HepG2 (cell line): ENCODE data around the gene LSM14B. TPM values are rescaled to one million over a fixed set of nuclear protein-coding genes. Genes with fewer than 3 reads are reported as not detected.

ENCODE experiments used
- DMAP1 ChIP-seq: IDR thresholded peaks from 2 replicates; pipeline ENCODE4 v1.6.1; 2016
- GPN1 ChIP-seq: sonication (generic); formaldehyde crosslinking; IDR thresholded peaks from 2 replicates; pipeline ENCODE4 v1.5.1; 2020; ENCODE audit warnings: missing genetic modification reagents, borderline replicate concordance
- GZF1 ChIP-seq: sonication (generic); formaldehyde crosslinking; IDR thresholded peaks from 2 replicates; pipeline ENCODE4 v1.5.1; 2020; ENCODE audit warnings: mild to moderate bottlenecking, missing genetic modification reagents
- HDAC2 ChIP-seq: sonication (generic); formaldehyde crosslinking; IDR thresholded peaks from 2 replicates; pipeline ENCODE4 v1.4.0; 2020; ENCODE audit warnings: missing genetic modification reagents
- NBN ChIP-seq: fragments of 450-650 bp; conservative IDR thresholded peaks from 2 replicates; pipeline ENCODE4 v1.6.1; 2017
- POLR2AphosphoS2 ChIP-seq: IDR thresholded peaks from 2 replicates; pipeline ENCODE4 v1.6.1; 2011; ENCODE audit warnings: low read depth, low read length, improper control_type of control experiment
- RNF2 ChIP-seq: fragments of 450-650 bp; conservative IDR thresholded peaks from 2 replicates; pipeline ENCODE4 v1.6.1; 2016; ENCODE audit warnings: low read depth
- SOX5 ChIP-seq: IDR thresholded peaks from 2 replicates; pipeline ENCODE4 v1.6.1; 2016; ENCODE audit warnings: borderline replicate concordance
- SSRP1 ChIP-seq: IDR thresholded peaks from 2 replicates; pipeline ENCODE4 v1.6.1; 2016; ENCODE audit warnings: control low read depth
- ZNF230 ChIP-seq: sonication (generic); formaldehyde crosslinking; IDR thresholded peaks from 2 replicates; pipeline ENCODE4 v1.4.0; 2020; ENCODE audit warnings: mild to moderate bottlenecking, missing genetic modification reagents
- ZNF777 ChIP-seq: sonication (generic); formaldehyde crosslinking; IDR thresholded peaks from 2 replicates; pipeline ENCODE4 v1.4.0; 2020; ENCODE audit warnings: missing genetic modification reagents
- polyA plus RNA-seq, 8 experiments: library from polyadenylated mRNA; depleted of rRNA in 3 of 8; stranded (reverse) in 7 of 8; unstranded in 1 of 8; fragments of >200 nt; fragmentation: Illumina TruSeq in 4 of 8; extraction: Trizol in 4 of 8; gene quantifications; 2 replicates each; pipeline versions ENCODE4 v1.2.1 to v1.2.3, GENCODE V29; 2011 to 2016; ENCODE audit warnings: low read depth in 4 of 8, missing spikeins in 1 of 8, mixed read lengths in 1 of 8; ENCODE audit not compliant: insufficient read depth in 1 of 8
- total RNA-seq, 5 experiments: library from RNA; depleted of rRNA; stranded (reverse); fragments of >200 nt; fragmentation: Illumina TruSeq; extraction: Trizol; gene quantifications; 2 replicates each; pipeline ENCODE4 v1.2.3, GENCODE V29; 2016; ENCODE audit warnings: low read depth in 1 of 5
- TF ChIP-seq, protein P1 (sequence below), 2 experiments: fragments of 450-650 bp in 1 of 2; sonication (generic) in 1 of 2; formaldehyde crosslinking in 1 of 2; IDR thresholded peaks; 2 replicates each; pipeline versions ENCODE4 v1.6.1 to v1.8.0; 2016 to 2022; ENCODE audit warnings: antibody characterized with exemption in 1 of 2, mild to moderate bottlenecking in 1 of 2, missing genetic modification reagents in 1 of 2
- TF ChIP-seq, protein P2 (sequence below): sonication (generic); formaldehyde crosslinking; IDR thresholded peaks from 2 replicates; pipeline ENCODE4 v1.4.0; 2020; ENCODE audit warnings: missing genetic modification reagents
- TF ChIP-seq, protein P3 (sequence below): sonication (generic); formaldehyde crosslinking; IDR thresholded peaks from 2 replicates; pipeline ENCODE4 v1.5.0; 2020; ENCODE audit warnings: mild to moderate bottlenecking, missing genetic modification reagents, moderate library complexity
- TF ChIP-seq, protein P4 (sequence below): sonication (generic); formaldehyde crosslinking; IDR thresholded peaks from 2 replicates; pipeline ENCODE4 v1.4.0; 2020; ENCODE audit warnings: mild to moderate bottlenecking, missing genetic modification reagents

The LSM14B gene
- total and polyA plus RNA-seq, 2 of the 13 experiments (the other 11 are each of a cell fraction or from before 2014, with no cell fraction given): 43.3 to 79.2 TPM

DNA sequence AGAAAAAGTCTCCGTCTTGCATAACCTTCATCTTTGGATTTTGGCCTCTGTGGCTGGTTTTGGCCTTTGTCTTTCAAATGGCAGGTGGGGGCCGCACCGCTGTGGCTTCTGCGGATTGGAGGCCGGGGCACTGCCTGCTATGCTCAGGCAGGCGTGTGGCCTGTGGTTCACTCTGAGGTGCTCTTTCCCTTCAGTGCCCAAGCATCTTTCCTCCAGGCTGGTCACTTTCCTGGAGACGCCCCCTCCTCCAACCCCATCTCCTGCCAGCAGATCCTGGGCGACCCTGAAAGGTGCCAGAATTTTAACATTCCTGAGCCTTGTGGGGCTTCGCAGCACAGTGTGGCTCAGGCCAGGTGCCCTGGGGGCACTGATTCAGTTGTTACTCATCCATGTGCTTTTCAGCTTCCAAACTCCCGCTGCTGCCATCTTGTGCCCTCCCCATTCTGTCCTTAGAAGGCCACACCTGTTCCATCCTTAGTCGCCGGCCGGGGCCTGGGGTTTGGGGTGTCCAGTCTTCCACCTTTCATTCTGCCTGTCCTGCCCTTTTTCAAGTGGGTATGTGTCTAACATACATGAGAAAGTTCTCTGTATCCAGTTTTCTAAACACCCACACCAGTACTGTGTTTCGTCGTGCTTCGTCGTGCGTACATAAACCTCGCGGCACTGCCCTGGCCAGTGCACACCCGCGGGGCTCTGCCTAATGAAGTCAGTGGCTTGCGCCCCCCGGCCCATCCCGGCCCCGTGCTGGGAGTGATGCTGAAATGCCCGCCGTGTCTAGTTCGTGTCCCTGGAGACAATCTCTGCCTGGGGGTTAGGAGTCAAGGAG is 33.4 kb downstream of the LSM14B start (continued):
- TF ChIP-seq, protein P1, sequence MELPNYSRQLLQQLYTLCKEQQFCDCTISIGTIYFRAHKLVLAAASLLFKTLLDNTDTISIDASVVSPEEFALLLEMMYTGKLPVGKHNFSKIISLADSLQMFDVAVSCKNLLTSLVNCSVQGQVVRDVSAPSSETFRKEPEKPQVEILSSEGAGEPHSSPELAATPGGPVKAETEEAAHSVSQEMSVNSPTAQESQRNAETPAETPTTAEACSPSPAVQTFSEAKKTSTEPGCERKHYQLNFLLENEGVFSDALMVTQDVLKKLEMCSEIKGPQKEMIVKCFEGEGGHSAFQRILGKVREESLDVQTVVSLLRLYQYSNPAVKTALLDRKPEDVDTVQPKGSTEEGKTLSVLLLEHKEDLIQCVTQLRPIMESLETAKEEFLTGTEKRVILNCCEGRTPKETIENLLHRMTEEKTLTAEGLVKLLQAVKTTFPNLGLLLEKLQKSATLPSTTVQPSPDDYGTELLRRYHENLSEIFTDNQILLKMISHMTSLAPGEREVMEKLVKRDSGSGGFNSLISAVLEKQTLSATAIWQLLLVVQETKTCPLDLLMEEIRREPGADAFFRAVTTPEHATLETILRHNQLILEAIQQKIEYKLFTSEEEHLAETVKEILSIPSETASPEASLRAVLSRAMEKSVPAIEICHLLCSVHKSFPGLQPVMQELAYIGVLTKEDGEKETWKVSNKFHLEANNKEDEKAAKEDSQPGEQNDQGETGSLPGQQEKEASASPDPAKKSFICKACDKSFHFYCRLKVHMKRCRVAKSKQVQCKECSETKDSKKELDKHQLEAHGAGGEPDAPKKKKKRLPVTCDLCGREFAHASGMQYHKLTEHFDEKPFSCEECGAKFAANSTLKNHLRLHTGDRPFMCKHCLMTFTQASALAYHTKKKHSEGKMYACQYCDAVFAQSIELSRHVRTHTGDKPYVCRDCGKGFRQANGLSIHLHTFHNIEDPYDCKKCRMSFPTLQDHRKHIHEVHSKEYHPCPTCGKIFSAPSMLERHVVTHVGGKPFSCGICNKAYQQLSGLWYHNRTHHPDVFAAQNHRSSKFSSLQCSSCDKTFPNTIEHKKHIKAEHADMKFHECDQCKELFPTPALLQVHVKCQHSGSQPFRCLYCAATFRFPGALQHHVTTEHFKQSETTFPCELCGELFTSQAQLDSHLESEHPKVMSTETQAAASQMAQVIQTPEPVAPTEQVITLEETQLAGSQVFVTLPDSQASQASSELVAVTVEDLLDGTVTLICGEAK (IDR thresholded peaks at IDR 0.05): no peak
- TF ChIP-seq, protein P1 (CRISPR knock-in tag; IDR thresholded peaks at IDR 0.05): no peak
- TF ChIP-seq POLR2AphosphoS2 (no peak), SSRP1 (CRISPR knock-in tag) (no peak), ZNF230 (CRISPR knock-in tag) (no peak), GZF1 (CRISPR knock-in tag) (no peak), HDAC2 (CRISPR knock-in tag) (peak; percentile 60; the same call in 1 of the 2 replicates), NBN (no peak), DMAP1 (peak; percentile 59; the same call in 1 of the 2 replicates), RNF2 (no peak), ZNF777 (CRISPR knock-in tag) (no peak), SOX5 (CRISPR knock-in tag) (peak; percentile 66; the same call in 1 of the 2 replicates), GPN1 (CRISPR knock-in tag) (no peak)
- TF ChIP-seq, protein P2, sequence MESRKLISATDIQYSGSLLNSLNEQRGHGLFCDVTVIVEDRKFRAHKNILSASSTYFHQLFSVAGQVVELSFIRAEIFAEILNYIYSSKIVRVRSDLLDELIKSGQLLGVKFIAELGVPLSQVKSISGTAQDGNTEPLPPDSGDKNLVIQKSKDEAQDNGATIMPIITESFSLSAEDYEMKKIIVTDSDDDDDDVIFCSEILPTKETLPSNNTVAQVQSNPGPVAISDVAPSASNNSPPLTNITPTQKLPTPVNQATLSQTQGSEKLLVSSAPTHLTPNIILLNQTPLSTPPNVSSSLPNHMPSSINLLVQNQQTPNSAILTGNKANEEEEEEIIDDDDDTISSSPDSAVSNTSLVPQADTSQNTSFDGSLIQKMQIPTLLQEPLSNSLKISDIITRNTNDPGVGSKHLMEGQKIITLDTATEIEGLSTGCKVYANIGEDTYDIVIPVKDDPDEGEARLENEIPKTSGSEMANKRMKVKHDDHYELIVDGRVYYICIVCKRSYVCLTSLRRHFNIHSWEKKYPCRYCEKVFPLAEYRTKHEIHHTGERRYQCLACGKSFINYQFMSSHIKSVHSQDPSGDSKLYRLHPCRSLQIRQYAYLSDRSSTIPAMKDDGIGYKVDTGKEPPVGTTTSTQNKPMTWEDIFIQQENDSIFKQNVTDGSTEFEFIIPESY (CRISPR knock-in tag): peak; percentile 90
- TF ChIP-seq, protein P3, sequence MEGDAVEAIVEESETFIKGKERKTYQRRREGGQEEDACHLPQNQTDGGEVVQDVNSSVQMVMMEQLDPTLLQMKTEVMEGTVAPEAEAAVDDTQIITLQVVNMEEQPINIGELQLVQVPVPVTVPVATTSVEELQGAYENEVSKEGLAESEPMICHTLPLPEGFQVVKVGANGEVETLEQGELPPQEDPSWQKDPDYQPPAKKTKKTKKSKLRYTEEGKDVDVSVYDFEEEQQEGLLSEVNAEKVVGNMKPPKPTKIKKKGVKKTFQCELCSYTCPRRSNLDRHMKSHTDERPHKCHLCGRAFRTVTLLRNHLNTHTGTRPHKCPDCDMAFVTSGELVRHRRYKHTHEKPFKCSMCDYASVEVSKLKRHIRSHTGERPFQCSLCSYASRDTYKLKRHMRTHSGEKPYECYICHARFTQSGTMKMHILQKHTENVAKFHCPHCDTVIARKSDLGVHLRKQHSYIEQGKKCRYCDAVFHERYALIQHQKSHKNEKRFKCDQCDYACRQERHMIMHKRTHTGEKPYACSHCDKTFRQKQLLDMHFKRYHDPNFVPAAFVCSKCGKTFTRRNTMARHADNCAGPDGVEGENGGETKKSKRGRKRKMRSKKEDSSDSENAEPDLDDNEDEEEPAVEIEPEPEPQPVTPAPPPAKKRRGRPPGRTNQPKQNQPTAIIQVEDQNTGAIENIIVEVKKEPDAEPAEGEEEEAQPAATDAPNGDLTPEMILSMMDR: peak; percentile 18; the same call in 1 of the 2 replicates
- TF ChIP-seq, protein P4, sequence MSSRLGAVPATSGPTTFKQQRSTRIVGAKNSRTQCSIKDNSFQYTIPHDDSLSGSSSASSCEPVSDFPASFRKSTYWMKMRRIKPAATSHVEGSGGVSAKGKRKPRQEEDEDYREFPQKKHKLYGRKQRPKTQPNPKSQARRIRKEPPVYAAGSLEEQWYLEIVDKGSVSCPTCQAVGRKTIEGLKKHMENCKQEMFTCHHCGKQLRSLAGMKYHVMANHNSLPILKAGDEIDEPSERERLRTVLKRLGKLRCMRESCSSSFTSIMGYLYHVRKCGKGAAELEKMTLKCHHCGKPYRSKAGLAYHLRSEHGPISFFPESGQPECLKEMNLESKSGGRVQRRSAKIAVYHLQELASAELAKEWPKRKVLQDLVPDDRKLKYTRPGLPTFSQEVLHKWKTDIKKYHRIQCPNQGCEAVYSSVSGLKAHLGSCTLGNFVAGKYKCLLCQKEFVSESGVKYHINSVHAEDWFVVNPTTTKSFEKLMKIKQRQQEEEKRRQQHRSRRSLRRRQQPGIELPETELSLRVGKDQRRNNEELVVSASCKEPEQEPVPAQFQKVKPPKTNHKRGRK: no peak
